ENCODE data around the gene PARP11. TPM values are rescaled to one million over a fixed set of nuclear protein-coding genes. Genes with fewer than 3 reads are reported as not detected.

Gene PARP11
- total and polyA plus RNA-seq, 3 donors from 2014 or later, result 16.8 to 20.6 (median 20.5) TPM

GRCh38 chr12:3809357-3810015, 63.7 kb downstream of the PARP11 start:
- DNase-seq, result no peak
- no peak for TF ChIP-seq CTCF (IDR thresholded peaks at IDR 0.05)
- no peak for TF ChIP-seq POLR2A (IDR thresholded peaks at IDR 0.05)
- intact Hi-C loops (cut with DNase I; ENCODE audit: low total_unique reads), result loop anchor here (10.0 kb wide), 1 partner anchor 505 kb away; no protein-coding TSS in a partner anchor
- no peak overlapping the region for H3K27ac ChIP-seq
- no peak overlapping the region for H3K4me3 ChIP-seq
- peaks cover 6% of the 10 kb centered on the region for H3K4me1 ChIP-seq
- WGBS, 2 donors, result 65 to 77% methylated on average over 6 of the region's 6 CpGs
- no peaks in the 10 kb centered on the region for H3K9me3 ChIP-seq
- H3K36me3 ChIP-seq (ENCODE audit: low read depth, missing control alignments), result no peaks in the 10 kb centered on the region
- no peaks in the 10 kb centered on the region for H3K27me3 ChIP-seq

GRCh38 chr12:3805077-3805476, 68.1 kb downstream of the PARP11 start:
- Histone ChIP-seq H3K4me3 (no peak overlapping the region), H3K4me1 (peaks cover 6% of the 10 kb centered on the region), H3K27me3 (no peaks in the 10 kb centered on the region), H3K27ac (peak overlapping the region in 1 of 2 donors; percentile 28), H3K36me3 (ENCODE audit: low read depth, missing control alignments) (no peaks in the 10 kb centered on the region), H3K9me3 (no peaks in the 10 kb centered on the region)
- DNase-seq, result no peak
- no peak for TF ChIP-seq POLR2A (IDR thresholded peaks at IDR 0.05)
- no peak for TF ChIP-seq CTCF (IDR thresholded peaks at IDR 0.05)
- intact Hi-C loops (cut with DNase I; ENCODE audit: low total_unique reads), result loop anchor here (10.0 kb wide), 1 partner anchor 500 kb away; no protein-coding TSS in a partner anchor
- WGBS, 2 donors, result 65 to 75% methylated on average over 1 of the region's 1 CpG

GRCh38 chr12:3803865-3804472, 69.2 kb downstream of the PARP11 start:
- no peaks in the 10 kb centered on the region for H3K27me3 ChIP-seq
- intact Hi-C loops (cut with DNase I; ENCODE audit: low total_unique reads), result loop anchor here (10.0 kb wide), 1 partner anchor 499 kb away; no protein-coding TSS in a partner anchor
- H3K27ac ChIP-seq, result no peak overlapping the region
- H3K9me3 ChIP-seq, result no peaks in the 10 kb centered on the region
- 53 to 57% methylated on average over 14 of the region's 14 CpGs for WGBS, 2 donors
- H3K4me1 ChIP-seq, result no peaks in the 10 kb centered on the region
- no peak overlapping the region for H3K4me3 ChIP-seq
- peak; percentile 89 for DNase-seq
- TF ChIP-seq CTCF (IDR thresholded peaks at IDR 0.05) (peak; percentile 49 to 75 (median 66)), POLR2A (IDR thresholded peaks at IDR 0.05) (no peak)
- no peaks in the 10 kb centered on the region for H3K36me3 ChIP-seq (ENCODE audit: low read depth, missing control alignments)

- Histone ChIP-seq H3K27me3 (no peaks in the 10 kb centered on the region), H3K27ac (no peak overlapping the region), H3K9me3 (no peaks in the 10 kb centered on the region), H3K4me1 (no peaks in the 10 kb centered on the region), H3K4me3 (no peak overlapping the region), H3K36me3 (ENCODE audit: low read depth, missing control alignments) (no peaks in the 10 kb centered on the region)
- WGBS, 2 donors, result 85 to 90% methylated on average over 5 of the region's 5 CpGs
- TF ChIP-seq POLR2A (IDR thresholded peaks at IDR 0.05) (no peak), CTCF (IDR thresholded peaks at IDR 0.05) (no peak)
- intact Hi-C loops (cut with DNase I; ENCODE audit: low total_unique reads), result loop anchor here (10.0 kb wide), 1 partner anchor 498 kb away; no protein-coding TSS in a partner anchor
- DNase-seq, result no peak
Measured at GRCh38 chr12:3802721-3803120, 70.5 kb downstream of the PARP11 start.
